A549 (cell line): Measurements from ENCODE around the gene ATP1B1. TPM values are rescaled to one million over a fixed set of nuclear protein-coding genes. Genes with fewer than 3 reads are reported as not detected.
A peak's percentile ranks its signal among the peaks of the same experiment; 100 is the strongest.

Experiments used
- ATAC-seq, 2 experiments: fragments of 200-7000 bp in 1 of 2; fragments of >200 bp in 1 of 2; cut with Nextera tagmentation in 1 of 2; cut with Tn5 transposase in 1 of 2; 3 replicates each; pipeline versions ENCODE4 v1.8.0 to v1.9.1; 2018 to 2020; ENCODE audit warnings: mild to moderate bottlenecking in 1 of 2, moderate library complexity in 1 of 2
- CTCF ChIA-PET: fragments of 300-600 bp; sonication (Branson Sonifier 250); formaldehyde crosslinking; extraction: SDS; loops from one replicate; lab custom pipeline; 2021; ENCODE audit warnings: antibody characterized with exemption, inconsistent platforms; lab: Yijun Ruan, JAX
- POLR2A ChIA-PET: fragments of 350-600 bp; formaldehyde crosslinking; extraction: SDS; loops from one replicate; lab custom pipeline; 2021; ENCODE audit warnings: antibody characterized with exemption, inconsistent platforms; lab: Yijun Ruan, JAX
- DNase-seq, 2 experiments: peaks; one replicate each; pipeline versions ENCODE4 v3.0.0 to v3.0.0-alpha.2; 2011 to 2016; ENCODE audit warnings: low read depth in 1 of 2, low spot score in 1 of 2
- FAIRE-seq: peaks from 2 replicates; lab custom pipeline; 2011; peaks lifted over from hg19 to GRCh38; lab: Jason Lieb, UNC
- H3K27ac ChIP-seq, 2 experiments: fragments of >200 bp; sonication (Bioruptor Twin); formaldehyde crosslinking; 3 replicates each; pipeline ENCODE4 v1.5.1; 2016 to 2017
- H3K4me1 ChIP-seq: fragments of >200 bp; sonication (Bioruptor Twin); formaldehyde crosslinking; 3 replicates; pipeline ENCODE4 v1.6.1; 2016
- H3K4me2 ChIP-seq: fragments of >200 bp; sonication (Bioruptor Twin); formaldehyde crosslinking; 3 replicates; pipeline ENCODE4 v1.6.1; 2016
- H3K4me3 ChIP-seq: fragments of >200 bp; sonication (Bioruptor Twin); formaldehyde crosslinking; 3 replicates; pipeline ENCODE4 v1.5.1; 2016
- H3K9me3 ChIP-seq: fragments of >200 bp; sonication (Bioruptor Twin); formaldehyde crosslinking; 3 replicates; pipeline ENCODE4 v1.6.1; 2016
- BHLHE40 ChIP-seq: IDR thresholded peaks from 2 replicates; pipeline ENCODE4 v1.6.1; 2012; ENCODE audit warnings: low read depth, low read length, inconsistent platforms
- CBX8 ChIP-seq: fragments of 200-600 bp; sonication (generic); IDR thresholded peaks from 2 replicates; pipeline ENCODE4 v1.6.1; 2016
- CHD2 ChIP-seq: fragments of 150-350 bp; IDR thresholded peaks from 2 replicates; pipeline ENCODE4 v1.6.1; 2014; ENCODE audit warnings: low read length; ENCODE audit not compliant: partially characterized antibody
- CHD4 ChIP-seq: fragments of 200-600 bp; sonication (generic); IDR thresholded peaks from 2 replicates; pipeline ENCODE4 v1.6.1; 2016; ENCODE audit warnings: antibody characterized with exemption, mild to moderate bottlenecking, borderline replicate concordance
- E2F6 ChIP-seq: IDR thresholded peaks from 2 replicates; pipeline ENCODE4 v1.6.1; 2012; ENCODE audit warnings: low read depth, borderline replicate concordance
- ELK1 ChIP-seq: fragments of 150-350 bp; IDR thresholded peaks from 2 replicates; pipeline ENCODE4 v1.6.1; 2014; ENCODE audit warnings: low read depth, mild to moderate bottlenecking, low read length
- EP300 ChIP-seq, 2 experiments: fragments of >200 bp; sonication (Bioruptor Twin); formaldehyde crosslinking; IDR thresholded peaks; 2 replicates in 1 of 2; 3 replicates in 1 of 2; pipeline ENCODE4 v1.6.1; 2016 to 2017
- ESRRA ChIP-seq: fragments of 150-350 bp; IDR thresholded peaks from 2 replicates; pipeline ENCODE4 v1.6.1; 2014; ENCODE audit warnings: mild to moderate bottlenecking, low read length, borderline replicate concordance
- FOXS1 ChIP-seq: fragments of 250-450 bp; sonication (Bioruptor Pico); IDR thresholded peaks from 2 replicates; pipeline ENCODE4 v1.5.0; 2020; ENCODE audit warnings: mild to moderate bottlenecking, moderate library complexity
- GATA3 ChIP-seq: IDR thresholded peaks from 2 replicates; pipeline ENCODE4 v1.6.1; 2012; ENCODE audit warnings: borderline replicate concordance
- HDAC2 ChIP-seq: fragments of 200-600 bp; sonication (generic); IDR thresholded peaks from 2 replicates; pipeline ENCODE4 v1.6.1; 2016
- HEYL ChIP-seq: fragments of 250-450 bp; sonication (Bioruptor Pico); IDR thresholded peaks from 2 replicates; pipeline ENCODE4 v1.8.0; 2021; ENCODE audit warnings: mild to moderate bottlenecking, moderate library complexity
- JUN ChIP-seq, 2 experiments: fragments of >200 bp; sonication (Bioruptor Twin); formaldehyde crosslinking; IDR thresholded peaks; 2 replicates in 1 of 2; 3 replicates in 1 of 2; pipeline ENCODE4 v1.6.1; 2016 to 2017
- JUNB ChIP-seq: fragments of >200 bp; sonication (Bioruptor Twin); formaldehyde crosslinking; IDR thresholded peaks from 2 replicates; pipeline ENCODE4 v1.6.1; 2016
- MAFK ChIP-seq: fragments of 450-650 bp; IDR thresholded peaks from 2 replicates; pipeline ENCODE4 v1.6.1; 2014; ENCODE audit not compliant: partially characterized antibody
- MAX ChIP-seq: IDR thresholded peaks from 2 replicates; pipeline ENCODE4 v1.6.1; 2012
- POLR2AphosphoS2 ChIP-seq: conservative IDR thresholded peaks from 2 replicates; pipeline ENCODE4 v1.6.1; 2012; ENCODE audit warnings: low read length, improper control_type of control experiment, inconsistent platforms
- RAD21 ChIP-seq, 2 experiments: fragments of >200 bp in 1 of 2; sonication (Bioruptor Twin) in 1 of 2; formaldehyde crosslinking in 1 of 2; IDR thresholded peaks in 1 of 2; conservative IDR thresholded peaks in 1 of 2; 2 replicates in 1 of 2; 3 replicates in 1 of 2; pipeline ENCODE4 v1.6.1; 2012 to 2018; ENCODE audit warnings: inconsistent platforms in 1 of 2
- RARB ChIP-seq: fragments of 250-450 bp; sonication (Bioruptor Pico); IDR thresholded peaks from 2 replicates; pipeline ENCODE4 v1.8.0; 2021; ENCODE audit warnings: mild to moderate bottlenecking, moderate library complexity
- SMC3 ChIP-seq: fragments of >200 bp; sonication (Bioruptor Twin); formaldehyde crosslinking; IDR thresholded peaks from 3 replicates; pipeline ENCODE4 v1.6.1; 2018; ENCODE audit warnings: inconsistent platforms
- SREBF2 ChIP-seq: fragments of 450-650 bp; IDR thresholded peaks from 2 replicates; pipeline ENCODE4 v1.6.1; 2014; ENCODE audit warnings: mild to moderate bottlenecking, moderate library complexity
- TFCP2L1 ChIP-seq: fragments of 250-450 bp; sonication (Bioruptor Pico); IDR thresholded peaks from 2 replicates; pipeline ENCODE4 v1.5.0; 2021; ENCODE audit warnings: mild to moderate bottlenecking
- USF2 ChIP-seq: fragments of 450-650 bp; IDR thresholded peaks from 2 replicates; pipeline ENCODE4 v1.6.1; 2014; ENCODE audit warnings: antibody characterized with exemption
- ZFP36 ChIP-seq: fragments of 450-650 bp; IDR thresholded peaks from 2 replicates; pipeline ENCODE4 v1.6.1; 2014; ENCODE audit warnings: borderline replicate concordance; ENCODE audit not compliant: partially characterized antibody
- ZSCAN20 ChIP-seq: fragments of 250-450 bp; sonication (Bioruptor Pico); IDR thresholded peaks from 2 replicates; pipeline ENCODE4 v1.8.0; 2022; ENCODE audit warnings: mild to moderate bottlenecking, moderate library complexity
- WGBS: methylation state at CpG from one replicate; pipeline ENCODE4 v1.1.6; 2017; ENCODE audit errors: missing lambda C conversion rate; 5-methylcytosine and 5-hydroxymethylcytosine counted together
- polyA plus RNA-seq, 4 experiments: library from polyadenylated mRNA; depleted of rRNA in 3 of 4; stranded (reverse); fragments of >200 nt; fragmentation: RNase III in 1 of 4; extraction: RNeasy Plus Mini Kit Qiagen cat#74134 plus additional on column Dnase treatment in 1 of 4; gene quantifications; 2 replicates in 3 of 4; 3 replicates in 1 of 4; pipeline ENCODE4 v1.2.3, GENCODE V29; 2011 to 2017

ATP1B1 gene
- polyA plus RNA-seq, 2 of the 4 experiments (the other 2 are of a cell fraction): 303 to 377 TPM

- Histone ChIP-seq H3K9me3 (no peaks in the 10 kb centered on the region), H3K4me2 (peak overlapping the region; percentile 98), H3K4me1 (peaks cover 99% of the 10 kb centered on the region), H3K4me3 (peak overlapping the region; percentile 15; the same call in 2 of the 3 replicates), H3K27ac (peak overlapping the region; percentile 96 to 98)
- DNase-seq: peak in 1 of 2 experiments; percentile 82
- ChIA-PET CTCF (interaction anchor here (0.9 to 1.3 kb wide), 2 partner anchors 11 to 513 kb away, joined by 4 to 5 read pairs; no protein-coding TSS in a partner anchor), POLR2A (interaction anchor here (0.5 to 2.6 kb wide), 3 partner anchors 8 to 1399 kb away, joined by 4 to 9 read pairs (median 4); no protein-coding TSS in a partner anchor)
- WGBS: 37% methylated on average over 13 of the region's 14 CpGs
- ATAC-seq: peak; percentile 11 to 14; a peak in 5 of 6 replicates
- TF ChIP-seq HEYL (CRISPR knock-in tag): no peak
- no peak for TF ChIP-seq E2F6
- no peak for TF ChIP-seq ELK1
- no peak for TF ChIP-seq USF2
- TF ChIP-seq CBX8: no peak
- 0 out of 2 replicates have a peak, but pooled peaks have one; percentile 34 for TF ChIP-seq RARB
- no peak for TF ChIP-seq BHLHE40
- no peak for TF ChIP-seq SMC3
- TF ChIP-seq RAD21 (conservative IDR thresholded peaks at IDR 0.05 in 1 of 2, IDR thresholded peaks at IDR 0.05 in 1 of 2): no peak
- peak; percentile 53; the same call in 1 of the 2 replicates for TF ChIP-seq ESRRA
- TF ChIP-seq POLR2AphosphoS2: peak; percentile 71
- TF ChIP-seq JUN (IDR thresholded peaks at IDR 0.05): peak in 1 of 2 experiments; percentile 20; a peak in 1 of 5 replicates
- peak; percentile 27; the same call in 1 of the 2 replicates for TF ChIP-seq JUNB
- TF ChIP-seq SREBF2: no peak
- TF ChIP-seq CHD2: peak; percentile 50
- TF ChIP-seq HDAC2: no peak
- TF ChIP-seq TFCP2L1 (CRISPR knock-in tag): no peak
- TF ChIP-seq ZSCAN20: no peak
- TF ChIP-seq MAX: peak; percentile 34; the same call in 1 of the 2 replicates
- TF ChIP-seq EP300 (IDR thresholded peaks at IDR 0.05): peak in 1 of 2 experiments; percentile 36; a peak in 2 of 5 replicates
- no peak for TF ChIP-seq MAFK
- no peak for TF ChIP-seq GATA3
- TF ChIP-seq CHD4: no peak
- no peak for TF ChIP-seq ZFP36
- no peak for FAIRE-seq
Measured at GRCh38 chr1:169115891-169116585, 9.5 kb downstream of the ATP1B1 start.

GRCh38 chr1:169117014-169117413 is 10.5 kb downstream of the ATP1B1 start:
- ChIA-PET POLR2A (interaction anchor here (1.4 to 2.6 kb wide), 2 partner anchors 9 to 11 kb away, joined by 4 to 9 read pairs; no protein-coding TSS in a partner anchor), CTCF (interaction anchor here (1.0 to 3.2 kb wide), 2 partner anchors 232 to 382 kb away, joined by 4 to 9 read pairs; no protein-coding TSS in a partner anchor)
- FAIRE-seq (no peak), ATAC-seq (no peak), DNase-seq (no peak)
- WGBS: 95% methylated on average over 2 of the region's 2 CpGs
- no peaks in the 10 kb centered on the region for H3K9me3 ChIP-seq
- H3K27ac ChIP-seq: peak overlapping the region; percentile 96 to 98
- peak overlapping the region; percentile 98 for H3K4me2 ChIP-seq
- H3K4me3 ChIP-seq: 0 out of 3 replicates have a peak overlapping the region, but pooled peaks have one; percentile 9
- peaks cover 99% of the 10 kb centered on the region for H3K4me1 ChIP-seq
- 0 out of 2 replicates have a peak, but pooled peaks have one; percentile 52 for TF ChIP-seq POLR2AphosphoS2
- no peak for TF ChIP-seq FOXS1 (CRISPR knock-in tag)
